SK-N-MC (cell line): ENCODE data around the gene ABAT.

ENCODE experiments used
- EZH2 ChIP-seq: fragments of 200-600 bp; sonication (generic); IDR thresholded peaks from one replicate; pipeline ENCODE4 v1.6.1; 2017; ENCODE audit warnings: antibody characterized with exemption
- POLR2AphosphoS5 ChIP-seq: IDR thresholded peaks from 2 replicates; pipeline ENCODE4 v1.6.1; 2012; ENCODE audit warnings: mild to moderate bottlenecking, low read depth, low read length, borderline replicate concordance

- TF ChIP-seq POLR2AphosphoS5: no peak
- TF ChIP-seq EZH2: no peak
Observed at GRCh38 chr16:8704098-8704497, 29.7 kb downstream of the ABAT start.
